ENCODE measurements around the gene CFAP299. TPM values are rescaled to one million over a fixed set of nuclear protein-coding genes. Genes with fewer than 3 reads are reported as not detected.

Gene CFAP299
- total RNA-seq, 1 experiment from 2014 or later, result not detected

- ChIA-PET CTCF (no interaction called here), RAD21 (ENCODE audit: low non-redundant PET in 1 of 2, low total read pairs in 2 of 2, uncharacterized antibody in 2 of 2, unreplicated experiment in 2 of 2) (no interaction called here), POLR2A (no interaction called here)
- Histone ChIP-seq H3K27me3 (ENCODE audit: insufficient read depth, low read length) (peaks cover 3% of the 10 kb centered on the region; the same call in 1 of the 2 replicates), H3K27ac (ENCODE audit: low read depth, low read length) (no peak overlapping the region), H2AFZ (ENCODE audit: low read depth, low read length, poor library complexity, severe bottlenecking) (no peak overlapping the region), H3K9ac (ENCODE audit: low read length) (no peak overlapping the region), H3K9me3 (ENCODE audit: control insufficient read depth in 1 of 2, insufficient read depth in 1 of 2, low read depth in 1 of 2, low read length in 2 of 2) (no peaks in the 10 kb centered on the region), H3K4me1 (ENCODE audit: control insufficient read depth in 1 of 2, insufficient read depth in 2 of 2, low read length in 2 of 2) (no peaks in the 10 kb centered on the region), H3K79me2 (ENCODE audit: insufficient read depth, low read length) (no peaks in the 10 kb centered on the region), H4K20me1 (ENCODE audit: insufficient read depth) (no peaks in the 10 kb centered on the region), H3K4me3 (replicated peaks in 1 of 2; ENCODE audit: low read depth in 1 of 2, low read length in 2 of 2) (no peak overlapping the region), H3K9me2 (ENCODE audit: insufficient read depth) (no peaks in the 10 kb centered on the region; the same call in 1 of the 2 replicates), H3K36me3 (ENCODE audit: control insufficient read depth in 1 of 2, insufficient read depth in 2 of 2, low read length in 2 of 2) (no peaks in the 10 kb centered on the region), H3K4me2 (ENCODE audit: low read length) (no peak overlapping the region)
- DNase-seq (ENCODE audit: low read depth, low spot score) (no peak), ATAC-seq (no peak)
- no TSS peak for BruUV-seq (replicated peaks)
- TF ChIP-seq ZNF274 (IDR thresholded peaks at IDR 0.05; ENCODE audit: low read depth, low read length) (no peak), EZH2phosphoT487 (IDR thresholded peaks at IDR 0.05; ENCODE audit: borderline replicate concordance) (no peak), ATF3 (IDR thresholded peaks at IDR 0.05) (no peak), FOSL1 (IDR thresholded peaks at IDR 0.05; ENCODE audit: low read depth) (no peak), JUND (IDR thresholded peaks at IDR 0.05) (no peak), ELF1 (IDR thresholded peaks at IDR 0.05; ENCODE audit: borderline replicate concordance, low read depth) (no peak), CBX3 (IDR thresholded peaks at IDR 0.05; ENCODE audit: low read depth) (no peak), SIN3A (IDR thresholded peaks at IDR 0.05; ENCODE audit: low read depth) (no peak), EZH2 (IDR thresholded peaks at IDR 0.05) (no peak), CEBPB (IDR thresholded peaks at IDR 0.05; ENCODE audit: low read depth) (no peak), RAD21 (IDR thresholded peaks at IDR 0.05; ENCODE audit: low read depth) (no peak), YY1 (IDR thresholded peaks at IDR 0.05; ENCODE audit: extremely low read depth, insufficient replicate concordance, low read depth, low read length) (no peak), MAX (IDR thresholded peaks at IDR 0.05) (no peak), SRF (IDR thresholded peaks at IDR 0.05; ENCODE audit: low read depth) (no peak), ZFX (IDR thresholded peaks at IDR 0.05) (no peak), TCF7L2 (IDR thresholded peaks at IDR 0.05; ENCODE audit: borderline replicate concordance, extremely low read depth, insufficient read depth, insufficient read length) (no peak), REST (IDR thresholded peaks at IDR 0.05; ENCODE audit: low read depth) (no peak)
- intact Hi-C loops (cut with micrococcal nuclease), result no loop called here
Measured at GRCh38 chr4:80781431-80781830, 445.9 kb downstream of the CFAP299 start.

All from HCT116 (cell line).